H1 (cell line): ENCODE data around the gene P2RY8. TPM values are rescaled to one million over a fixed set of nuclear protein-coding genes. Genes with fewer than 3 reads are reported as not detected.

ENCODE experiments used
- CTCF ChIA-PET: fragments of 300-600 bp; sonication (Branson Sonifier 250); formaldehyde crosslinking; loops from one replicate; lab custom pipeline; 2021; ENCODE audit not compliant: partially characterized antibody; lab: Charles Lee
- POLR2A ChIA-PET: fragments of 300-600 bp; sonication (Branson Sonifier 250); formaldehyde crosslinking; loops from one replicate; lab custom pipeline; 2021; ENCODE audit warnings: inconsistent platforms; ENCODE audit not compliant: partially characterized antibody; lab: Charles Lee
- DNase-seq, 2 experiments: peaks; one replicate each; pipeline versions ENCODE4 v3.0.0 to v3.0.0-alpha.2; 2010 to 2022; ENCODE audit warnings: low spot score in 2 of 2, low read depth in 1 of 2, mixed read lengths in 1 of 2
- FAIRE-seq: peaks from 2 replicates; lab custom pipeline; 2011; peaks lifted over from hg19 to GRCh38; lab: Jason Lieb, UNC
- H2AFZ ChIP-seq: 2 replicates; pipeline ENCODE4 v1.8.1; 2012; ENCODE audit warnings: low read length, inconsistent platforms
- H2AK5ac ChIP-seq: 2 replicates; pipeline ENCODE4 v1.6.1; 2013; ENCODE audit warnings: low read depth, low read length
- H2BK120ac ChIP-seq: replicated peaks from 2 replicates; pipeline ENCODE3; 2013; ENCODE audit warnings: low read depth, low read length, inconsistent platforms
- H2BK12ac ChIP-seq: 2 replicates; pipeline ENCODE4 v1.6.1; 2013; ENCODE audit warnings: low read depth, low read length
- H2BK15ac ChIP-seq: 2 replicates; pipeline ENCODE4 v1.6.1; 2013; ENCODE audit warnings: low read length
- H2BK20ac ChIP-seq: 2 replicates; pipeline ENCODE4 v1.6.1; 2013; ENCODE audit warnings: low read length
- H2BK5ac ChIP-seq: 2 replicates; pipeline ENCODE4 v1.6.1; 2013; ENCODE audit warnings: low read depth, low read length
- H3K14ac ChIP-seq: 2 replicates; pipeline ENCODE4 v1.6.1; 2013; ENCODE audit warnings: inconsistent platforms; ENCODE audit not compliant: insufficient read length
- H3K18ac ChIP-seq: 2 replicates; pipeline ENCODE4 v1.6.1; 2013; ENCODE audit warnings: low read length; ENCODE audit errors: extremely low read depth
- H3K23ac ChIP-seq: 2 replicates; pipeline ENCODE4 v1.6.1; 2013; ENCODE audit warnings: inconsistent platforms; ENCODE audit not compliant: insufficient read length
- H3K23me2 ChIP-seq: 2 replicates; pipeline ENCODE4 v1.6.1; 2013; ENCODE audit warnings: low read depth, low read length
- H3K27ac ChIP-seq: 2 replicates; pipeline ENCODE4 v1.6.1; 2011; ENCODE audit warnings: low read depth, low read length, inconsistent platforms
- H3K27me3 ChIP-seq, 4 experiments: replicated peaks in 1 of 4; 1 replicate in 1 of 4; 2 replicates in 3 of 4; pipeline versions ENCODE4 v1.6.1 to v1.8.1; 2011 to 2013; ENCODE audit warnings: low read length in 3 of 4, mild to moderate bottlenecking in 3 of 4, inconsistent platforms in 2 of 4, mixed read lengths in 2 of 4, moderate library complexity in 1 of 4; ENCODE audit not compliant: control insufficient read depth in 3 of 4, insufficient read depth in 3 of 4; ENCODE audit errors: extremely low read depth in 1 of 4
- H3K36me3 ChIP-seq, 4 experiments: 2 replicates each; pipeline versions ENCODE4 v1.6.1 to v1.8.1; 2011 to 2013; ENCODE audit warnings: mild to moderate bottlenecking in 4 of 4, low read length in 3 of 4, moderate library complexity in 2 of 4, control low read depth in 1 of 4, inconsistent platforms in 1 of 4; ENCODE audit not compliant: insufficient read depth in 4 of 4, control insufficient read depth in 2 of 4
- H3K4ac ChIP-seq: replicated peaks from 2 replicates; pipeline ENCODE3; 2013; ENCODE audit warnings: low read length, low read depth, mixed read lengths, inconsistent platforms; ENCODE audit not compliant: insufficient read length
- H3K4me1 ChIP-seq, 4 experiments: replicated peaks in 1 of 4; 1 replicate in 1 of 4; 2 replicates in 3 of 4; pipeline versions ENCODE4 v1.6.1 to v1.8.1; 2011 to 2013; ENCODE audit warnings: low read length in 3 of 4, inconsistent platforms in 2 of 4, mixed read lengths in 1 of 4; ENCODE audit not compliant: insufficient read depth in 4 of 4, control insufficient read depth in 3 of 4
- H3K4me2 ChIP-seq, 2 experiments: 2 replicates each; pipeline versions ENCODE4 v1.6.1 to v1.8.1; 2011 to 2013; ENCODE audit warnings: low read depth in 2 of 2, low read length in 2 of 2, control low read depth in 1 of 2, inconsistent platforms in 1 of 2, mild to moderate bottlenecking in 1 of 2; ENCODE audit not compliant: insufficient read depth in 1 of 2
- H3K4me3 ChIP-seq, 4 experiments: fragments of 200-600, 300-600 bp in 1 of 4; sonication (generic), shearing (Covaris generic), sonication (Bioruptor Twin) in 1 of 4; 2 replicates each; pipeline versions ENCODE4 v1.5.1 to v1.8.1; 2011 to 2016; ENCODE audit warnings: low read length in 4 of 4, low read depth in 3 of 4, control low read depth in 2 of 4, inconsistent platforms in 2 of 4, mild to moderate bottlenecking in 2 of 4, mixed read lengths in 1 of 4, moderate library complexity in 1 of 4; ENCODE audit not compliant: insufficient read depth in 2 of 4; ENCODE audit errors: extremely low read depth in 1 of 4
- H3K56ac ChIP-seq: replicated peaks from 2 replicates; pipeline ENCODE3; 2013; ENCODE audit warnings: low read depth, mild to moderate bottlenecking, mixed read lengths, low read length, inconsistent platforms; ENCODE audit not compliant: insufficient read length
- H3K79me1 ChIP-seq: 2 replicates; pipeline ENCODE4 v1.6.1; 2013; ENCODE audit warnings: low read depth, low read length, control low read depth
- H3K79me2 ChIP-seq, 2 experiments: 2 replicates each; pipeline versions ENCODE4 v1.6.1 to v1.8.1; 2012 to 2013; ENCODE audit warnings: low read length in 2 of 2, mild to moderate bottlenecking in 2 of 2, inconsistent platforms in 1 of 2; ENCODE audit not compliant: insufficient read depth in 2 of 2, control insufficient read depth in 1 of 2
- H3K9ac ChIP-seq, 4 experiments: replicated peaks in 1 of 4; 1 replicate in 1 of 4; 2 replicates in 3 of 4; pipeline versions ENCODE4 v1.6.1 to v1.8.1; 2011 to 2013; ENCODE audit warnings: low read depth in 3 of 4, low read length in 3 of 4, control low read depth in 2 of 4, mild to moderate bottlenecking in 2 of 4, moderate library complexity in 2 of 4, inconsistent platforms in 1 of 4; ENCODE audit errors: extremely low read depth in 1 of 4
- H3K9me3 ChIP-seq, 2 experiments: 2 replicates each; pipeline versions ENCODE4 v1.6.1 to v1.8.1; 2012 to 2013; ENCODE audit warnings: mild to moderate bottlenecking in 2 of 2, moderate library complexity in 2 of 2, control low read depth in 1 of 2, inconsistent platforms in 1 of 2, low read depth in 1 of 2, low read length in 1 of 2, mixed read lengths in 1 of 2; ENCODE audit not compliant: insufficient read depth in 2 of 2
- H4K20me1 ChIP-seq, 2 experiments: replicated peaks in 1 of 2; 2 replicates each; pipeline versions ENCODE3 to v1.8.1; 2011 to 2013; ENCODE audit warnings: inconsistent platforms in 2 of 2, low read length in 2 of 2, mild to moderate bottlenecking in 1 of 2; ENCODE audit not compliant: insufficient read depth in 2 of 2, control insufficient read depth in 1 of 2
- H4K5ac ChIP-seq: 2 replicates; pipeline ENCODE4 v1.6.1; 2013; ENCODE audit warnings: low read length, low read depth, mixed read lengths, inconsistent platforms; ENCODE audit not compliant: insufficient read length
- H4K8ac ChIP-seq: 2 replicates; pipeline ENCODE4 v1.8.0; 2013; ENCODE audit warnings: mild to moderate bottlenecking, moderate library complexity, low read length, inconsistent platforms; ENCODE audit not compliant: insufficient read depth; ENCODE audit errors: extremely low read depth
- H4K91ac ChIP-seq: replicated peaks from 2 replicates; pipeline ENCODE3; 2013; ENCODE audit warnings: low read length, mixed read lengths, inconsistent platforms; ENCODE audit not compliant: insufficient read length
- ASH2L ChIP-seq: fragments of 200-600, 300-600 bp; sonication (generic); IDR thresholded peaks from one replicate; pipeline ENCODE4 v1.7.1; 2017; ENCODE audit warnings: low read length
- RFX5 ChIP-seq: IDR thresholded peaks from 2 replicates; pipeline ENCODE4 v1.6.1; 2011; ENCODE audit warnings: low read depth, low read length, improper control_type of control experiment, borderline replicate concordance
- SUZ12 ChIP-seq: fragments of 200-600 bp; sonication (generic); IDR thresholded peaks from 2 replicates; pipeline ENCODE4 v1.6.1; 2012; ENCODE audit warnings: mild to moderate bottlenecking, inconsistent platforms, low read length, moderate library complexity, mixed read lengths
- WGBS, 2 experiments: shearing (Covaris generic) in 1 of 2; methylation state at CpG; one replicate each; pipeline versions ENCODE4 v1.1.6 to v1.1.7; 2013 to 2015; ENCODE audit warnings: low lambda C conversion rate in 2 of 2, mixed read lengths in 2 of 2, inconsistent platforms in 1 of 2, low coverage in 1 of 2, missing lambda C conversion rate in 1 of 2; ENCODE audit not compliant: insufficient replicate concordance in 2 of 2, insufficient coverage in 1 of 2, insufficient read length in 1 of 2; ENCODE audit errors: extremely low coverage in 1 of 2, missing lambda C conversion rate in 1 of 2; 5-methylcytosine and 5-hydroxymethylcytosine counted together
- polyA plus RNA-seq, 7 experiments: library from polyadenylated mRNA; depleted of rRNA in 3 of 7; stranded (reverse) in 5 of 7; unstranded in 2 of 7; fragments of >200 nt in 5 of 7; fragments of 200-250 nt in 2 of 7; gene quantifications; 1 replicate in 5 of 7; 2 replicates in 1 of 7; 4 replicates in 1 of 7; pipeline versions ENCODE4 v1.2.1 to v1.2.3, GENCODE V29; 2011 to 2013; ENCODE audit warnings: missing spikeins in 2 of 7, mixed read lengths in 2 of 7
- total RNA-seq: library from RNA; stranded (reverse); fragmentation: NEBNext Ultra II Directional; extraction: Animal tissue kit (Norgen Biotek cat#: 25700); gene quantifications from 2 replicates; pipeline ENCODE4 v1.2.1, GENCODE V29; 2021

The P2RY8 gene
- total and polyA plus RNA-seq, 2 of the 8 experiments (the other 6 are each of a cell fraction or from before 2014, with no cell fraction given): 0.09 to 0.15 TPM

DNA sequence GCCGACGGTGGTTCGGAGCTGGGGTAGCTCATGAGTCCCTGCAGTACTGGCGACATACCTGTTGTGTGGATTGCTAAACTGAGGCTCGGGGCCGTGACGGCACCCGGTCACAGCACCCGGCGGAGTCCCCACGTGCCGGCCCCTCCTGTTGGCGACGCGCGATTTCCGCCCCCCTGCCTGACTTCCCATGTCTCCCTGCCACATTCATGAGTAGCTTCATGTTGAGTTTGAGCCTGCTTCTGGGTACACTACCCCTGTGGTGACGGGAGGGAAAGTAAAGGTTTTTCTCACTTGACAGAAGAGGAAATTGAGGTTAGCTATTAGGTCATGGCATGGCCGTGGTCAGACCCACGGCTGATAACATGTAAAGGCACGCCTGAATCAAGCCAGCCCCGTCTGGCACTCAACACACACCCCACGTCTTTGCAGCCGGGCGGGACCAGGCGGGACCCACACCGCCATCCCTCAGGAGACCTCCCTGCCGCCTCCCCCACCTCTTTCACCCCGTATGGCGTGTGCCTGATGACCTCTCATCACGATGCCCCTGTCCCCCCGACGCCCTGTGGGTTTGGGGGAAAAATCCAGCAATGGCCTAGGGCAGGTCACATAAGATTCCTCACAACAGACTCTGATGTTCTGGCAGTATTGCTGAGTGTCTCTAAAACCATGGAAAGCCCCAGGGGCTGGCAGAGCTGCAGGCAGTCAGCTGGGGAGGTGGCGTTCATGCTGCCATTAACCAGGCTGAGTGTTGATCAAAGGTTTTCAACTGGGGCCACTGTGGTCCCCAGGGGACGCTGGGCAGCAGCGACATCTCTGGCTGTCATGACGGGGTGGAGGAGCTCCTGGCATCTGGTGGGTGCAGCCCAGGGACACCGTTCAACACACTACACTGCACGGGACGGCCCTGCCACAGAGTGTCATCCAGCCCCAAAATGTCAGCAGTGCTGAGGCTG lies 29.2 kb downstream of the P2RY8 start:
- 91% methylated on average over 32 of the region's 40 CpGs; no CpG with 5 or more reads in 1 of the 2 experiments for WGBS, 2 experiments
- H2AFZ ChIP-seq: no peak overlapping the region
- FAIRE-seq: no peak

More for the DNA sequence above, 29.2 kb downstream of the P2RY8 start:
- H3K9ac ChIP-seq: no peak overlapping the region
- CTCF ChIA-PET: no interaction called here
- no peak overlapping the region for H3K27ac ChIP-seq
- H2BK12ac ChIP-seq: no peak overlapping the region
- H2BK15ac ChIP-seq: no peak overlapping the region
- no peak overlapping the region for H3K4me2 ChIP-seq
- H2BK120ac ChIP-seq: no peak overlapping the region
- no peak overlapping the region for H4K8ac ChIP-seq
- no peaks in the 10 kb centered on the region for H3K79me1 ChIP-seq
- H3K4ac ChIP-seq: no peak overlapping the region
- no peaks in the 10 kb centered on the region for H3K79me2 ChIP-seq
- H3K23ac ChIP-seq: no peak overlapping the region
- no peaks in the 10 kb centered on the region for H3K36me3 ChIP-seq
- no peak overlapping the region for H3K4me3 ChIP-seq
- no peaks in the 10 kb centered on the region for H4K20me1 ChIP-seq
- peak overlapping the region; percentile 12 for H3K56ac ChIP-seq
- no peaks in the 10 kb centered on the region; the same call in 1 of the 2 replicates for H3K23me2 ChIP-seq
- no peaks in the 10 kb centered on the region for H3K4me1 ChIP-seq
- no peak overlapping the region for H4K5ac ChIP-seq
- H3K27me3 ChIP-seq: no peaks in the 10 kb centered on the region
- no peak overlapping the region for H2AK5ac ChIP-seq
- H2BK20ac ChIP-seq: no peak overlapping the region
- H4K91ac ChIP-seq: no peak overlapping the region
- no peak for DNase-seq
- no peak overlapping the region for H3K18ac ChIP-seq
- no peak for TF ChIP-seq RFX5
- TF ChIP-seq ASH2L: no peak
- no peak for TF ChIP-seq SUZ12
- TF ChIP-seq, all 59 proteins: peak for 0
- Histone ChIP-seq H3K14ac (no peak overlapping the region), H3K9me3 (peaks cover 0 to 3% of the 10 kb centered on the region in 2 experiments; a peak in 1 of 4 replicates), H2BK5ac (0 out of 2 replicates have a peak overlapping the region, but pooled peaks have one; percentile 12)
- POLR2A ChIA-PET: no interaction called here
